Cerebellar cortex (tissue), 1 donor: ENCODE measurements around the gene KRTAP10-9.
"Not testable (repeated sequence)": the region's sequence is repeated elsewhere in the genome, so short reads cannot be mapped to it uniquely, and the experiment has no call there.

ENCODE experiments used
- DNase-seq: peaks from one replicate; pipeline ENCODE4 v3.0.0-alpha.2; 2015; ENCODE audit warnings: low spot score

Gene KRTAP10-9

DNA sequence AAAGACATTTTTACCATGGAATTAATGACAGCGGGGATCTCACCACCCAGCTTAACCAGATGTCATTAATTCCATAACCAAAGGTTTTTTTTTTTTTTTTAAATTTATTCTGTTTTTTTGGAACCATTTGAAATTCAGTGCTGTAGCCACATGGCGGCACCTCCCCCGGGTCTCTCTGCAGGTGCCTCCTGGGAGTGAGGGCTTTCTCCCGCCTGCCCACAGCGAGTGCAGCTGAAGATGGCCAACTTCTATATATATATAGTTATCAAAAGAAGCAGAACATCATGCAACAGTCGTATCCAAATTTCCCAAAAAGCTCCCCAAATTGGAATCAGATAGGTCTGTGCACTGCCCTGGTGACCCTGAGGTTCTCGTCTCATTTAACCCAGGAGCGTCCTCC lies 11.4 kb upstream of the KRTAP10-9 start:
- no peak for DNase-seq

DNA sequence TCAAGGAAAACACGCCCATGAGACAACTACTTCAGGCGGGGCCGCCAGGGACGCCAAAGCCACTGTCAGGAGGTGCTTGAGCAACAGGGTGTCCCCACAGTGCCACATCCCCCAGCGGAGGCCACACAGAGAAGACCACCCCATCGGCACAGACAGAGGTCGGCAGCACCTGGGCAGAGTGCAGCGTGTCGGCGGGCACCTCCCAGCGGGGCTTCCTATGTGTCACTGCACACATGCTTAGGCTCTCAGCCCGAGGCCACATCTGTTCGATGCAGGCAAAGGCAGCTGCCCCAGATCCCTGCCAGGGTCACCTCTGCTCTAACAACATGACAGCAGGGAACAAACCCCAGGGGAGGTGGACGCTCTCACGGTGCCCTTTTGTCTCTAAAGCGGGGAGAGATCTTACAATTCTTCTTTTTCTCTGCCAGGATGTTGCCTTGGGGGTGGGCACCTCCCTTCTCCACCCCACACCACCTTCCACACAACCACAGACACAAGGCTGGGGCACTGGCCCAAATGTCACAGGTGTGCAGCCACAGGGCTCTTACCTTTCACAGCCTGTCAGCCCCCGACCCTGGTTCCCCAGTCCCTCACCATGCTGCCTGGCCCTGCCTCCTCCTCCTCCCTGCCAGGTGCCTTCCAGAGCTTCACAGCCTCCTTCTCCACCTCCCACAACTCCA lies 10.8 kb upstream of the KRTAP10-9 start:
- no peak for DNase-seq

DNA sequence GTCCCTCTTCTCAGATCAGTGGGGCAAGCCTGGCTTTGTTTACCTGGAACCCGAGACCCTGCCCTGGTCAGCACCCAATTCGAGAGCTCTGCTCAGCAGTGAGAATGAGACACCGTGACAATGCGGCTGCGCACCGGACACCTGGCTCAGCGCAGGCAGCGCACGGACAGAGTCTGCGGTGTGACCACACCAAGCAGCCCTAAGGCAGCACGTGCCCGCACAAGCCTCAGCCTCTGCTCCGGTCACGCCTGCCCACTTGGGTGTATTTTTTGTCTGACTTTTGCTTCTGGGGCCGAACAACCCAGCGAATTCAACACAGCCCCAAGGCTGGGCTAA lies 10.3 kb upstream of the KRTAP10-9 start:
- no peak for DNase-seq

DNA sequence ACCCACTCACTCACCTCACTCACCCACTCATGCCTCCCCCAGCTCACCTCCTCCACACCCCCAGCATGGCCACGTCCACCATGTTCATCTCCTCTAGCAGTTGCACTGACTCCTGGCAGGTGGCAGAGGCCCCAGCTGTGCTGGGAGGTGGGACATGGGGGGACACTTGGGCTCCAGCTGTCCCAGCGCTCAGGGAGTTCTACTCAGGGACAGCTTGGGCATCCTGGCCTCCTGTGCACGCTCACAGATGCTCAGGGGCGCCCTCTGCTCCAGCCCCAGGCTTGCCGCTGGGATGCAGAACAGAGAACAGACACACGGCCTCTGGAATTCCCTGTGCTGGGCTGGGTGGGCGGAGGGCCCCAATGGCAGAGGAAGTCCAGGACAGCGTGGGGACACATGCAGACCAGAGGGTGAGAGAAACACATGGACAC lies 9.8 kb upstream of the KRTAP10-9 start:
- DNase-seq = no peak

DNA sequence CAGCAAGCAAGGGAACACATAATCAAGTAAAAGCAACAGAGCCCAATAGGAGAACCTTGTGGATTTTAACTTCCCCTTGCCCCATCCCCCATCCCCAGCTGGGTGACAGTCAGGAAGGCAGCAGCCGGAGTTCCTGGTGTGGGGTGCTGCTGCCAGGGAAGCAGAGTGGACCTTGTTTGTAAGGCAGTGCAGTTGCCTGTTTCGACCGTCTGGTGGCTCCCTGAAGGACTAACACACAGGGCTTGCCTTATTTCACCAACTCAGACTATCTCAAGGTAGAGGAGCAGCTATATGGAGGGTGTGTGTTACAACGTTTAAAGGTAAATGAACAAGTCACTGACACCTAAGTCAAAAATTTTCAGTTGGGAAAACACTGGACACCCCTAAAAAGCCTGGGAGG lies 8.4 kb upstream of the KRTAP10-9 start:
- no peak for DNase-seq

DNA sequence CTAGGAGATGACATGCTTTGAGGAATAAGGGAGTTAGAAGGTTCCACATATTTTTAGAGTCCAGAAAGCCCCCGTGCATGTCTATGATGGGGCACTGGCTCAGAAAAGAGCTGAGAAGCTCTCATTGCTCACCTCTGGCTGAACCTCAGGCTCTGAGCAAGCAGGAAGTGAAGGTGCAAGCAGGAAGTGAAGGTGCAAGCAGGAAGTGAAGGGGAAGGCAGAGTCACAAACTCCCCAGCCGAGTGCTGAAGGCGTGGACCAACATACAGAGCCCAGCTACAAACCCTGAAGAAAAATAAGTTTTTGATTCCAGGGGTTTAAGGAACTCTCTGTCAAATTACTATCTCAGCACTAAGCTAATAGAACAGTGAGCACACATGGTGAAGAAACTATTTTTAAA lies 8.0 kb upstream of the KRTAP10-9 start:
- DNase-seq = no peak

DNA sequence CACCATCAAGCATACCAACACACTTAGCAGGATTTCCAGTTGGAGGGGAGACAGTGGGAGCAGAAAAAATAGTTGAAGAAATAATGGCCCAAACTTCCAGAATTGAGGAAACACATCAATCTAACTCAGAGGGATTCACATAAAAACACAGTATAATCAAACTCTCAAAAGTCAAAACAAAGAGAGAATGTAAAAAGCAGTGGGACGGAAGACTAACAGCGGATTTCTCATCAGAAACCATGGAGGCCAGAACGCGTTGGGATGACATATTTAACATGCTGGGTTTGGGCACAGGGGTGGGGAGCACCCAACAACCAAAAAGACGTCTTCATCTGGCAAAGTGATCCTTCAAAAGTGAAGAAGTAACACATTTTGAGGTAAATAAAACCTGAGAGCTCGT lies 7.0 kb upstream of the KRTAP10-9 start:
- no peak for DNase-seq

DNA sequence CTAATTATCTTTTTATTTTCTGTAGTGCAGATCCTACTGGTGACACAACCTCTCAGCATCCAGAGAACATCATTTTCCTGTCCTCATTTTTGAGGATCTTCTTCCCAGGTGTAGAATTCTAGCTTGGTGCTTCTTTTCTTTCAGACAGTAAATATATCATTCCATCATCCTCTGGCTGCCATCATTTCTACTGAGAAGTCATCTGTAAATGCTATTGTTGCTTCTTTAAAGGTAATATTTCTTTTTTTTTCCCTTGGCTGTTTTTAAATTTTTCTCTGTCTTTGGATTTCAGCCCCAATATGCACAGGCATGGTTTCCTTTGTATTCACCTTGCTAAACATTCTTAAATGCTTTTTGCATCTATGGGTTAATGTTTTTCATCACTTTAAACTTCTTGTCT lies 3.3 kb upstream of the KRTAP10-9 start:
- DNase-seq = no peak

DNA sequence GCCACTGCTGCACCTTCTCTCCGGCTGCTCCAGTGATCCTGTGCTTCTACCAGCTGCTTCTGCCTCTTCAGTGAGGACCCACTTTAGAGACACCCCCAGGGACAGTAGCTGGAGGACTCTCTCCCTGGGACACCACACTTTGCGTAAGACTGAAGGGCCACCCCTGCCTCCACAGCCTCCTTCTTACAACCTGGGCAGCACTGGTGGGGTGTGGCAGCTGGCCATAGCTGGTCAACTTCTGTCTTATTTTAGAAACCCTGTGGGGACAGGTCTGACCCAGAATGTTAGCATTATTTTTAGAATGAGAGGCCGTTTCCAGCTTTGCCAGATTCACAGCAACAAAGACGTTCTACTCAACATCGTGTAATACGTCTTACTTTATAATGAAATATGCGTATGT lies 1.1 kb upstream of the KRTAP10-9 start:
- no peak for DNase-seq

DNA sequence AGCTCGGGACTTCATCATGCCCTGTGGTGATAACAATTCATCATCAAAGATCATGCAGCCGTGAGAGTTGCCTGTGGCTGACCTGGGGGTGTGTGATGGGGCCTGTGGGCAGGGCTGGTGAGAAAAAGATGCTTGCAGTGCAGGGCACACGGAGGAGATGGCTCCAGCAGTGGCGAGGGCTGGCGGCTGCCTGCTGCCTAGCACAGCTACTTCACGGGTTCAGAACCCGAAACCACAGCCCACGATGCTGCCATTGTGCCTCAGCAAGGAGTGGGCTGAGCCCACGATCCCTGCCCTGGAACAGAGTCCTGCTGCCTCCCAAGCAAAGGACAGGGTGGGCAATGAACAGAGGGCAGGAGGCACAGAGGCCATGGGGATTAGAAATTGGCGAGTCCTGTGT lies 631 bp upstream of the KRTAP10-9 start:
- no peak for DNase-seq

DNA sequence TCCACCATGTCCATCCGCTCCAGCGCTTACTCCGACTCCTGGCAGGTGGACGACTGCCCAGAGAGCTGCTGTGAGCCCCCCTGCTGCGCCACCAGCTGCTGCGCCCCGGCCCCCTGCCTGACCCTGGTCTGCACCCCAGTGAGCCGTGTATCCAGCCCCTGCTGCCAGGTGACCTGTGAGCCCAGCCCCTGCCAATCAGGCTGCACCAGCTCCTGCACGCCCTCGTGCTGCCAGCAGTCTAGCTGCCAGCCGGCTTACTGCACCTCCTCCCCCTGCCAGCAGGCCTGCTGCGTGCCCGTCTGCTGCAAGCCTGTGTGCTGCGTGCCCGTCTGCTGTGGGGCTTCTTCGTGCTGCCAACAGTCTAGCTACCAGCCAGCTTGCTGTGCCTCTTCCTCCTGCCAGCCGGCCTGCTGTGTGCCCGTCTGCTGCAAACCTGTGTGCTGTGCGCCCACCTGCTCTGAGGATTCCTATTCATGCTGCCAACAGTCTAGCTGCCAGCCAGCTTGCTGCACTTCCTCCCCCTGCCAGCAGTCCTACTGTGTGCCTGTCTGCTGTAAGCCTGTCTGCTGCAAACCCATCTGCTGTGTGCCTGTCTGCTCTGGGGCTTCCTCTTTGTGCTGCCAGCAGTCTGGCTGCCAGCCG lies 409 bp downstream of the KRTAP10-9 start:
- peak; percentile 5 for DNase-seq

DNA sequence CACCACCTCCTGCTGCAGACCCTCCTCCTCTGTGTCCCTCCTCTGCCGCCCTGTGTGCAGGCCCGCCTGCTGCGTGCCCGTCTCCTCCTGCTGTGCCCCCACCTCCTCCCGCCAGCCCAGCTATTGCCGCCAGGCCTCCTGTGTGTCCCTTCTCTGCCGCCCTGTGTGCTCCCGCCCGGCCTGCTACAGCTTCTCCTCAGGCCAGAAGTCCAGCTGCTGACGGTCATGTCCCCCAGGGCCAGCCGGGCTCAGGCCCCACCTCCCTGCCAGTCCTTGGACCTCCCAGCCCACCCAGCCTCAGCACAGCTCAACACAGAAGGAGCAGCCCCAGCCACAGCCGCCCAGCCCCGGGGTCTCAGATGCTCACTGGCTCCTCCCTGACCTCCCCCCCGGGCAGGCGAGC lies 939 bp downstream of the KRTAP10-9 start:
- not testable (repeated sequence) for DNase-seq

DNA sequence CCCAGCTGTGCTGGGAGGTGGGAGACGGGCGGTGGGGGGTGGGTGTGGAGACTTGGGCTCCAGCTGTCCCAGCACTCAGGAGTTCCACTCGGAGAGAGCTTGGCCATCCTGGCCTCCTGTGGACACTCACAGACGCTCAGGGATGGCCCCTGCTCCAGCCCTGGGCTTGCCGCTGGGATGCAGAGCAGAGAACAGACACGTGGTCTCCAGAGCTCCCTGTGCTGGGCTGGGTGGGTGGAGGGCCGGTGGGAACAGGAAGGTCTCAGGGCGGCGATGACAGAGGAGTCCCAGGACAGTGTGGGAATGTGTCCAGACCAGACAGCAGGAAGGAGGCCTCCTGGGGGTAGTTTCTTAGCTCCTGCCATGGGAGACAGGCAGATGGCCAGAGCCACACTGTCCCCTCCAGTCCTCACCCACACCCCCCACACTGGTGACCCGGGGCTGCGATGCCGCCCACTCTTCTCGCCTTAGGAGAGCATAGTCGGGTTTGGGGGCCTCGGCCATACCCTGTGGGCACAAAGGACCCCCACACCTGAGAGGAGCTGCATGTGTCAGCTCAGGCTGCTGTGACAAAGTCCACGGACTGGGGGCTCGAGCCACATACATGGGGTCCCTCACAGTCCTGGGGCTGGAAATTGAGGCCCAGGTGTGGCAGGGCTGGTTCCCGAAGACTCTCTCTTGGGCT lies 2.0 kb downstream of the KRTAP10-9 start:
- DNase-seq = no peak

DNA sequence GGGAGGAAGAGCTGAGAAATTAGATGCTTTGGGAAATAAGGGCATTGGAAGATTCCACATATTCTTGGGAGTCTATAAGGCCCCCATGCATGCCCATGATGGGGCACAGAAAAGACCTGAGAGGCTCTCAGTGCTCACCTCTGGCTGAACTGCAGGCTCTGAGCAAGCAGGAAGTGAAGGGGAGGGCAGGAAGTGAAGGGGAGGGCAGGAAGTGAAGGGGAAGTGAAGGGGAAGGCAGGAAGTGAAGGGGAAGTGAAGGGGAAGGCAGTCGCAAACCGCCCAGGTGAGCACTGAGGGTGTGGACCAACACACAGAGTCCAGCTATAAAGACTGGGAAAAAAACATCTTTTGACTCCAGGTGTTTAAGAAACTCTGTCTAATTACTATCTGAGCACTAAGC lies 3.5 kb downstream of the KRTAP10-9 start:
- no peak for DNase-seq

DNA sequence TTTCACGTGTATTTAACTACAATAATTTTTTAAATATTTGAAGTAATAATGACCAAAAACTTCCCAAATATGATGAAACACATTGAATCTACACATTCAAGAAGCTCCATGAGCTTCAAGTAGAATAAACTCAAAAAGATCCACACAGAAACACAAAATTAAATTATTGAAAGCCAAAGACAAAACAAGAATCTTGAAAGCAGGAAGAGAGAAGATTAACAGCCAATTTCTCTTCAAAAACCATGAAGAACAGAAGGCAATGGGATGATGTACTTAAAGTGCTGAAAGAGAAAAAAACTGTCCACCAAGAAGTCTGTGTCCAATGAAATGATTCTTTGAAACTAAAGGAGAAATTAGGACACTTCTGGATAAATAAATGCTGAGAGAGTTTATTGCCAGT lies 5.2 kb downstream of the KRTAP10-9 start:
- no peak for DNase-seq

DNA sequence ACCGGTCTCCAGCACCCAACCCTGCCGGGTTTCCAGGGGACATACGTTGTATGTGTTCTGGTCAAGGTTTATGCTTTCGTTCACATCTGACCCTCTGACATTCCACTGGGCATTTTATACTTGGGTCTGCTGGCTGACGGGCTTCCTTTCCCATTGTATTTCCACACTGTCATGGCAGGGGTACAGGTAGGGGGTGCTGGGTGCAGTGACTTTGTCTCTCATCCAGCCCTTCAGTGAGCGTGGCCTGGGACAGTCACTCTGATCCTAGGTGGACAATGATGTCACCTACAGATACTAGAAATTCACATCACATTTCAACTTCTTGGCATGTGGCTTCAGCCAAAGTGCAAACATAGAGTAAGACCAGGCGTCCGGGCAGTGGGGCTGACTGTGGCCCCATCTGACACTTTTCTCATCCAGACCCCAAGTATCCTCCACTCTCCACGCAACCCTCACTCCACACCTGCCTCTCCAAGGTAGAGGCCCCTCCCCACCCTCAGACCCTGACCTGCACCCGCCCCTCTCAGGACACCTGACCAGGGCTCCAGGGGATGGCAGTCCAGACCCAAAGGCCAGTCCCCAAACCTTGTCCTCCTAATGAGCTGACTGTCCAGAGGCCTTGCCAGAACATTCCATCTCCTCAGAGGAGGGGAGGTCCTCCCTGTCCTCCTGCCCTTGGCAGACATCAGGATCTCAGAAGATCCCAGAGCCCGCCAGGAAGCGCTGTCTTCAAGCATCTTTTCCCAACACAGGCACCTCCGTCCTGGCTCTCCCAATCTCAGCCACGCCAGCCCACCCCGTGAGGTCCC lies 9.5 kb downstream of the KRTAP10-9 start:
- no peak for DNase-seq

DNA sequence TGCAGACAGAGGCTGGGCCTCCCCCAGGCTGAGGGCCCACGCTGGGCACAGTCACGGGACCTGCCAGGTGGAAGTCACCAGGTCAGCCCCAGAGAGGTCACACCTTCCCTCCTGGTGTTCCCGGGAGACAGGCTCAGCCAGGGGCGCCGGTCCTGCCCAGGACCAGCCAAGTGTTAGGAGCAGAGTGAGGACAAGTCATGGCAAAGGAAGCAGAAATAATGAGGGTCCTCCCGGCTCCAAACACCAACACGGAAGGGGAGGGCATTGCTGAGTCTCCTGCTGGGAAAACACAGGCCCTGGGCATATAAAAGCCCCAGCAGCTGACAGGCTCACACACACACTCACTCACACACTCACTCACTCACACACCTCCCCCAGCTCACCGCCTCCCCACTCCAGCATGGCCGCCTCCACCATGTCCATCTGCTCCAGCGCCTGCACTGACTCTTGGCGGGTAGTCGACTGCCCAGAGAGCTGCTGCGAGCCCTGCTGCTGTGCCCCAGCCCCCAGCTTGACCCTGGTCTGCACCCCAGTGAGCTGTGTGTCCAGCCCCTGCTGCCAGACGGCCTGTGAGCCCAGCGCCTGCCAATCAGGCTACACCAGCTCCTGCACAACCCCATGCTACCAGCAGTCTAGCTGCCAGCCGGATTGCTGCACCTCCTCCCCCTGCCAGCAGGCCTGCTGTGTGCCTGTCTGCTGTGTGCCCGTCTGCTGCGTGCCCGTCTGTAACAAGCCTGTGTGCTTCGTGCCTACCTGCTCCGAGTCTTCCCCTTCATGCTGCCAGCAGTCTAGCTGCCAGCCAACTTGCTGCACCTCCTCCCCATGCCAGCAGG lies 10.3 kb downstream of the KRTAP10-9 start, which contains the start of gene KRTAP10-10:
TSS of gene KRTAP10-10 (plus strand) at position 339 of the 833 bp plus-strand sequence. CDS start at position 401, 62 bp downstream.
- DNase-seq = peak; percentile 60

DNA sequence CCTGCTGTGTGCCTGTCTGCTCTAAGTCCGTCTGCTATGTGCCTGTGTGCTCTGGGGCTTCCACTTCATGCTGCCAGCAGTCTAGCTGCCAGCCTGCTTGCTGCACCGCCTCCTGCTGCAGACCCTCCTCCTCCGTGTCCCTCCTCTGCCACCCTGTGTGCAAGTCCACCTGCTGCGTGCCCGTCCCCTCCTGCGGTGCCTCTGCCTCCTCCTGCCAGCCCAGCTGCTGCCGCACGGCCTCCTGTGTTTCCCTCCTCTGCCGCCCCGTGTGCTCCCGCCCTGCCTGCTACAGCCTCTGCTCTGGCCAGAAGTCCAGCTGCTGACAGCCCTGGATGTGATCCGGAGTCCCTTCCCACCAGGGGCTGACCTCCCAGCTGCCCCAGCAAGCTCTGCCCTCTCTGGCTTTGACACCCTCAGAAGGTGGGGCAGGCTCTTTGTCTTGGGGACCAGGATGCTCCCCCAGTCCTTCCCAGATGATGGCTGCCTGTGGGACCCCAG lies 11.0 kb downstream of the KRTAP10-9 start:
- not testable (repeated sequence) for DNase-seq

DNA sequence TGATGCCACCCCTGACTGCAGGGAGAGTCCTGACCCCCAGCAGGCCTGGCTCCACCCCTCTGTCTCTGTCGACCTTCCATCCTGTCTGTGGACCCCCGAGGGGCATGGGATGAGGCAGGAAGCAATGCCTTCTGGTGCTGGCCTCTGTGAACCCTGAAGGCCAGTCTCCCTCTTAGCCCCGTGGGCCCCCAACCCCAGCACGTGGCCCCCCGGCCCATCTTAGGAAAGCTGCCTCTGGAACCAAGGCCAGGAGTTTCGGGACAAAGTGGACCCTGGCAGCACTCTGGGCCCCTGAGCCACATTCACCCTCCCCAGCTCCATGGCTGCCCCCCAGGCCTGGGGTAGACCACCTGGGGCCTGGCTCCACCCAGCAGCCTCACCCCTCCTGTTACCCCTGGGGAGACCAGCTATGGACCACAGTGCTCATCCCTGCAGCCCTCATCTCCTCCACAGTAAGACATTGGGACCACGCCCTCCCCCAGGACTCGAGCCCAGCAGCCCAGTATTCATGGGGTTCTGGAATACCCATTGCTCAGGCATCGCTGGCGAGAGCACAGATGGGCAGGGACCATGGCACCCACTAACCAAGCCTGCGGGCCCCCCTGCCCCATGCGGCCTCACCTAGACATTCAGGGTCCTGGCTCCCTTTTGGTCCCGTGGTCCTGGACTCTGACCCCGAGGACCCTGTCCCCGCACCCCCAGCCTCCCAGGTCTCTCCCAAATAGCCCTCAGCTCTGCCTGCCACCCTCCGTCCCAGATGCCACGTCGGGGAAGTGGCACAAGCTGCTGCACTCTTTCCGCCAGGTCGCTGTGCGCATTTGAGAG lies 11.8 kb downstream of the KRTAP10-9 start:
- not testable (repeated sequence) for DNase-seq

DNA sequence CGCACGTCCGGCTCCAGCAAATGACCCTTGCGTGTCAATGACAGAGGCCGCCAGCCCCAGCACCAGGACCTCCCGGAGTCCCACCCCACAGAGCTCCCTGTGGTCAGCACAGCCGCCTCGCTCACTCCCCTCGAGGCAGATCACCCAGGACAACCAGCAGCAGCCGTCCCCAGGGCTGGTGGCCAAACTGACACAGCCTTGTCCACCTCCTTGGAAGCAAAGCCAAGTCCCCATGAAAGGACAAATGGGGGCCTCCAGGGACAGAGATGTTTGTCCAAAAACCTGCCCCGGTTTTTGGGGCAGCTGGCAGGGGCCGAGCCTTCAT lies 12.4 kb downstream of the KRTAP10-9 start:
- DNase-seq = no peak

DNA sequence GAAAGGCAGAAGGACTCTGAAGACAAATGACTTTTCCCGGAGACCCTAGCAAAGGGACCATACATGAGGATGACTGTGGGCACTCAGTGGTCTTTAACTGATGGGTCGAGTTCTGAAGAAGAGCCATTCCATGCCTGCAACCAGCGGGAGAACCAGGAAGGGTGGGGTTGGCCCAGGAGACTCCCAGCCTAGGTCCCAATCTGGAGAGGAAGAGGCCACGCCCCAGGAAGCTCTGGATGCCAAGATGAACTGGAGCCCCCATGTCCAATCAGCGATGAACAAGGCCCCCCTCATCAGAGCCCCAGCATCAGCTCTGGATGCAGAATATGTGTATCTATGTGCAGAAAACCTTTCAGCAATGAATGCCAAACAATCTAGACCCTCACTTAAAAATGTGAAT lies 13.9 kb downstream of the KRTAP10-9 start:
- DNase-seq = no peak
